HL-60 (cell line): ENCODE results near the gene NCAPG2.

Experiments used
- CTCF ChIP-seq: IDR thresholded peaks from one replicate; pipeline ENCODE4 v1.5.1; 2011; ENCODE audit warnings: low read length, control low read depth, inconsistent platforms; ENCODE audit not compliant: insufficient read depth
- POLR2AphosphoS5 ChIP-seq: IDR thresholded peaks from 2 replicates; pipeline ENCODE4 v1.6.1; 2012; ENCODE audit warnings: low read depth
- TF ChIP-seq, protein P1 (sequence below): IDR thresholded peaks from 2 replicates; pipeline ENCODE4 v1.6.1; 2012; ENCODE audit warnings: low read depth; ENCODE audit not compliant: insufficient replicate concordance

DNA sequence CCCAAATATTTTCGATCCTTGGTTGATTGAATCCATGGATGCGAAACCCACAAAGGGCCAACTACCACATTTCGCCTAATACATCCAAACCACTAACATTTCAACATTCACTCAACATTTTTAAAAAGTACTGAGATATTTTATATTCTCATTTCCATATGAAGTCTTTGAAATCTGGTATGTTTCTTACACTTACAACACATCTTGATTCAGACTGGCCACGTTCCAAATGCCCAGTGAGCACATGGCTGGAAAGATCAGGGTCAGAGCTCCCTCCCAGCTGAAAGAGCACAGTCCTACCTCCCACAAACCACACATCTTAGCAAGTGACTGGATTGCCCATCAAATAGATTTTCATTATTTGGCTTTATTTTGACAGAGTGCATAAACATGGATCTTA, 18.9 kb downstream of the NCAPG2 start:
- no peak for TF ChIP-seq CTCF
- TF ChIP-seq, protein P1, sequence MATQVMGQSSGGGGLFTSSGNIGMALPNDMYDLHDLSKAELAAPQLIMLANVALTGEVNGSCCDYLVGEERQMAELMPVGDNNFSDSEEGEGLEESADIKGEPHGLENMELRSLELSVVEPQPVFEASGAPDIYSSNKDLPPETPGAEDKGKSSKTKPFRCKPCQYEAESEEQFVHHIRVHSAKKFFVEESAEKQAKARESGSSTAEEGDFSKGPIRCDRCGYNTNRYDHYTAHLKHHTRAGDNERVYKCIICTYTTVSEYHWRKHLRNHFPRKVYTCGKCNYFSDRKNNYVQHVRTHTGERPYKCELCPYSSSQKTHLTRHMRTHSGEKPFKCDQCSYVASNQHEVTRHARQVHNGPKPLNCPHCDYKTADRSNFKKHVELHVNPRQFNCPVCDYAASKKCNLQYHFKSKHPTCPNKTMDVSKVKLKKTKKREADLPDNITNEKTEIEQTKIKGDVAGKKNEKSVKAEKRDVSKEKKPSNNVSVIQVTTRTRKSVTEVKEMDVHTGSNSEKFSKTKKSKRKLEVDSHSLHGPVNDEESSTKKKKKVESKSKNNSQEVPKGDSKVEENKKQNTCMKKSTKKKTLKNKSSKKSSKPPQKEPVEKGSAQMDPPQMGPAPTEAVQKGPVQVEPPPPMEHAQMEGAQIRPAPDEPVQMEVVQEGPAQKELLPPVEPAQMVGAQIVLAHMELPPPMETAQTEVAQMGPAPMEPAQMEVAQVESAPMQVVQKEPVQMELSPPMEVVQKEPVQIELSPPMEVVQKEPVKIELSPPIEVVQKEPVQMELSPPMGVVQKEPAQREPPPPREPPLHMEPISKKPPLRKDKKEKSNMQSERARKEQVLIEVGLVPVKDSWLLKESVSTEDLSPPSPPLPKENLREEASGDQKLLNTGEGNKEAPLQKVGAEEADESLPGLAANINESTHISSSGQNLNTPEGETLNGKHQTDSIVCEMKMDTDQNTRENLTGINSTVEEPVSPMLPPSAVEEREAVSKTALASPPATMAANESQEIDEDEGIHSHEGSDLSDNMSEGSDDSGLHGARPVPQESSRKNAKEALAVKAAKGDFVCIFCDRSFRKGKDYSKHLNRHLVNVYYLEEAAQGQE = no peak
- TF ChIP-seq POLR2AphosphoS5 = no peak
